H1 (cell line): Measurements from ENCODE around the gene OTOGL.

ENCODE experiments used
- BACH1 ChIP-seq: IDR thresholded peaks from 2 replicates; pipeline ENCODE4 v1.6.1; 2012; ENCODE audit warnings: low read length, improper control_type of control experiment
- EZH2 ChIP-seq: fragments of 200-600 bp; sonication (generic); IDR thresholded peaks from 2 replicates; pipeline ENCODE4 v1.7.1; 2012; ENCODE audit warnings: low read depth, mild to moderate bottlenecking, moderate library complexity, low read length, inconsistent platforms; ENCODE audit not compliant: severe bottlenecking
- FOSL1 ChIP-seq: IDR thresholded peaks from 2 replicates; pipeline ENCODE4 v1.6.1; 2011; ENCODE audit warnings: mild to moderate bottlenecking, low read depth, low read length, moderate library complexity; ENCODE audit not compliant: insufficient read depth
- GABPA ChIP-seq: IDR thresholded peaks from 2 replicates; pipeline ENCODE4 v1.6.1; 2011; ENCODE audit warnings: mild to moderate bottlenecking, low read length, moderate library complexity, borderline replicate concordance; ENCODE audit not compliant: insufficient read depth
- HDAC2 ChIP-seq, 2 experiments: fragments of 300-600 bp in 1 of 2; sonication (generic) in 1 of 2; IDR thresholded peaks; 2 replicates each; pipeline ENCODE4 v1.6.1; 2011 to 2012; ENCODE audit warnings: low read depth in 2 of 2, low read length in 2 of 2, mild to moderate bottlenecking in 2 of 2, moderate library complexity in 2 of 2, borderline replicate concordance in 1 of 2, inconsistent platforms in 1 of 2
- JUN ChIP-seq: IDR thresholded peaks from 2 replicates; pipeline ENCODE4 v1.6.1; 2011; ENCODE audit warnings: low read depth, mild to moderate bottlenecking, improper control_type of control experiment, low read length
- RBBP5 ChIP-seq: IDR thresholded peaks from 2 replicates; pipeline ENCODE4 v1.7.1; 2012; ENCODE audit warnings: low read depth, mild to moderate bottlenecking, inconsistent platforms, low read length, moderate library complexity, borderline replicate concordance
- RFX5 ChIP-seq: IDR thresholded peaks from 2 replicates; pipeline ENCODE4 v1.6.1; 2011; ENCODE audit warnings: low read depth, low read length, improper control_type of control experiment, borderline replicate concordance
- SIN3A ChIP-seq, 2 experiments: IDR thresholded peaks in 1 of 2; conservative IDR thresholded peaks in 1 of 2; 2 replicates each; pipeline ENCODE4 v1.6.1; 2011 to 2012; ENCODE audit warnings: low read length in 2 of 2, improper control_type of control experiment in 1 of 2, low read depth in 1 of 2, mild to moderate bottlenecking in 1 of 2
- SP1 ChIP-seq: IDR thresholded peaks from 2 replicates; pipeline ENCODE4 v1.6.1; 2011; ENCODE audit warnings: low read depth, low read length
- TCF12 ChIP-seq: IDR thresholded peaks from 2 replicates; pipeline ENCODE4 v1.6.1; 2011; ENCODE audit warnings: low read depth, mild to moderate bottlenecking, low read length
- TF ChIP-seq, protein P1 (sequence below), 3 experiments: IDR thresholded peaks; 1 replicate in 2 of 3; 2 replicates in 1 of 3; pipeline versions ENCODE4 v1.5.1 to v1.6.1; 2011; ENCODE audit warnings: low read length in 3 of 3, mild to moderate bottlenecking in 3 of 3, inconsistent platforms in 2 of 3, low read depth in 1 of 3, moderate library complexity in 1 of 3; ENCODE audit not compliant: insufficient read depth in 1 of 3; ENCODE audit errors: control extremely low read depth in 1 of 3
- TF ChIP-seq, protein P2 (sequence below): IDR thresholded peaks from 2 replicates; pipeline ENCODE4 v1.6.1; 2011; ENCODE audit warnings: low read depth, mild to moderate bottlenecking, low read length; ENCODE audit not compliant: insufficient read depth

DNA sequence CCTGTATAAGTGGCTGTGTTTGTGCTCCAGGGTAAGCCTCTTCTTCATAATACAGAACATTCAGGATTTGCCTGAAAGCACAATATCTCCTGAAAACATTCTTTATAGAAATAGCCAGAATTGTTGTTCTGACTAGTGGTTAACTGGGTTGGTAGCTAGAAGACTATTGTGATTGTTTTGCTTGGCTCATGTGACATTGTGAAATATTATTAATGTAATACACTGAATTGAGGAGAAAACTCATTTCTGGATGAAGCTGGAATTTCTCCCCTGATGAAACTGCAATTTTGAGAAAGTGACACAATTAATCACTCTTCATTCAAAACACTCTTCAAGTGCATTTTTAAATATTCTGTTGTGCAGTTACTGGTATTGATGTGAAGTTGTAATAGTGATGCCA is 172.4 kb downstream of the OTOGL start:
- TF ChIP-seq, protein P1, sequence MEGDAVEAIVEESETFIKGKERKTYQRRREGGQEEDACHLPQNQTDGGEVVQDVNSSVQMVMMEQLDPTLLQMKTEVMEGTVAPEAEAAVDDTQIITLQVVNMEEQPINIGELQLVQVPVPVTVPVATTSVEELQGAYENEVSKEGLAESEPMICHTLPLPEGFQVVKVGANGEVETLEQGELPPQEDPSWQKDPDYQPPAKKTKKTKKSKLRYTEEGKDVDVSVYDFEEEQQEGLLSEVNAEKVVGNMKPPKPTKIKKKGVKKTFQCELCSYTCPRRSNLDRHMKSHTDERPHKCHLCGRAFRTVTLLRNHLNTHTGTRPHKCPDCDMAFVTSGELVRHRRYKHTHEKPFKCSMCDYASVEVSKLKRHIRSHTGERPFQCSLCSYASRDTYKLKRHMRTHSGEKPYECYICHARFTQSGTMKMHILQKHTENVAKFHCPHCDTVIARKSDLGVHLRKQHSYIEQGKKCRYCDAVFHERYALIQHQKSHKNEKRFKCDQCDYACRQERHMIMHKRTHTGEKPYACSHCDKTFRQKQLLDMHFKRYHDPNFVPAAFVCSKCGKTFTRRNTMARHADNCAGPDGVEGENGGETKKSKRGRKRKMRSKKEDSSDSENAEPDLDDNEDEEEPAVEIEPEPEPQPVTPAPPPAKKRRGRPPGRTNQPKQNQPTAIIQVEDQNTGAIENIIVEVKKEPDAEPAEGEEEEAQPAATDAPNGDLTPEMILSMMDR (IDR thresholded peaks at IDR 0.05; ENCODE audit: control extremely low read depth in 1 of 3, insufficient read depth in 1 of 3, low read depth in 1 of 3, low read length in 3 of 3) = no peak
- TF ChIP-seq BACH1 (no peak), SIN3A (conservative IDR thresholded peaks at IDR 0.05 in 1 of 2, IDR thresholded peaks at IDR 0.05 in 1 of 2; ENCODE audit: low read depth in 1 of 2, low read length in 2 of 2) (no peak), SP1 (no peak), FOSL1 (no peak), RBBP5 (no peak), HDAC2 (IDR thresholded peaks at IDR 0.05; ENCODE audit: borderline replicate concordance in 1 of 2, low read depth in 2 of 2, low read length in 2 of 2) (no peak), TCF12 (no peak), EZH2 (no peak), RFX5 (no peak), GABPA (no peak), JUN (no peak)
- TF ChIP-seq, protein P2, sequence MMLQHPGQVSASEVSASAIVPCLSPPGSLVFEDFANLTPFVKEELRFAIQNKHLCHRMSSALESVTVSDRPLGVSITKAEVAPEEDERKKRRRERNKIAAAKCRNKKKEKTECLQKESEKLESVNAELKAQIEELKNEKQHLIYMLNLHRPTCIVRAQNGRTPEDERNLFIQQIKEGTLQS = no peak
